SW 1271 (cell line): Measurements from ENCODE around the gene DAZ1.
"Not testable (repeated sequence)": the region's sequence is repeated elsewhere in the genome, so short reads cannot be mapped to it uniquely, and the experiment has no call there.

ENCODE experiments used
- DNase-seq, 2 experiments: peaks; one replicate each; lab custom pipeline; 2025; lab: John Stamatoyannopoulos, UW

Gene DAZ1

GRCh38 chrY:23198908-23199307, at the start of gene DAZ1:
Gene DAZ1, minus strand, starts transcription at chrY:23199008. Its CDS starts 208 bp downstream, at chrY:23198800.
- DNase-seq: not testable (repeated sequence)

GRCh38 chrY:23219233-23219632, 20.4 kb upstream of the DAZ1 start, which contains the start of gene DAZ2:
Gene DAZ2, plus strand, starts transcription at chrY:23219533. Its CDS starts 208 bp downstream, at chrY:23219741.
- DNase-seq: not testable (repeated sequence)

- not testable (repeated sequence) for DNase-seq
These were observed 11.9 kb upstream of the DAZ1 start for GRCh38 chrY:23210681-23211080.

- DNase-seq: not testable (repeated sequence)
These were observed 11.1 kb upstream of the DAZ1 start for GRCh38 chrY:23209802-23210495.

- not testable (repeated sequence) for DNase-seq
These were observed 8.6 kb upstream of the DAZ1 start for GRCh38 chrY:23207455-23207854.
